ENCODE results near the gene CRYBG2.

The CRYBG2 gene

DNA sequence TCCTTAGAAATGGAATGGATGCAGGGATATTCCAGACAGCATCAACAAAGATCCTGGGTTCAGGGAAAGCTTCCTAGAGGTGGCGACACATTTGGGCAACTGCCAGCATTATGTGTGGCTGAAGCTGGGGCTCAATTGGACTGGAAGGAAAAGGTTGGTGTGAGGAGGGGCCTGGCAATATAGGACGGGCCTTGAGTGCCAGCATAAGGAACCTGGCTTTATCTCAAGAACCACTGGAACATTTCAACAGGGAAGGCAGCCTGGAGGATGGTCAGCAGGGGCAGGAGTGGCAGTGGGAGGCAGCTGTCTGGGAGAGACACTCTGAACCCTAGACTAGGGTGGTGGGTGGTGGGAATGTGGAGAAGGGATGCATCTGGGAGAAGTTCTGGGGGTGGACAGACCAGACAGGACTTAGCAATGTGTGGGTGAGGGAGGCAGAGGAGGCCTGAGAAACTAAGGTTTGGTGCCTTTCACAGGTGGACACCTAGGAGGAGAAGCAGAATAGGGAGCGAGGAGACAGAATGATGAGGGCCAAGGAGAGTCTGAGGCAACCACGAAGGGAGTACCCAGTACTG lies 70.6 kb downstream of the CRYBG2 start:
- Histone ChIP-seq H3K27ac (peak overlapping the region; percentile 77), H3K36me3 (replicated peaks) (peaks cover 30% of the 10 kb centered on the region), H3K4me3 (ENCODE audit: low read depth, low read length) (no peak overlapping the region), H3K27me3 (replicated peaks) (no peaks in the 10 kb centered on the region)
- in situ Hi-C loops (cut with HindIII; ENCODE audit: low pct_ligation_motif_present, low sequenced_read_pairs): no loop called here
- no peak for DNase-seq
- TF ChIP-seq, protein P1, sequence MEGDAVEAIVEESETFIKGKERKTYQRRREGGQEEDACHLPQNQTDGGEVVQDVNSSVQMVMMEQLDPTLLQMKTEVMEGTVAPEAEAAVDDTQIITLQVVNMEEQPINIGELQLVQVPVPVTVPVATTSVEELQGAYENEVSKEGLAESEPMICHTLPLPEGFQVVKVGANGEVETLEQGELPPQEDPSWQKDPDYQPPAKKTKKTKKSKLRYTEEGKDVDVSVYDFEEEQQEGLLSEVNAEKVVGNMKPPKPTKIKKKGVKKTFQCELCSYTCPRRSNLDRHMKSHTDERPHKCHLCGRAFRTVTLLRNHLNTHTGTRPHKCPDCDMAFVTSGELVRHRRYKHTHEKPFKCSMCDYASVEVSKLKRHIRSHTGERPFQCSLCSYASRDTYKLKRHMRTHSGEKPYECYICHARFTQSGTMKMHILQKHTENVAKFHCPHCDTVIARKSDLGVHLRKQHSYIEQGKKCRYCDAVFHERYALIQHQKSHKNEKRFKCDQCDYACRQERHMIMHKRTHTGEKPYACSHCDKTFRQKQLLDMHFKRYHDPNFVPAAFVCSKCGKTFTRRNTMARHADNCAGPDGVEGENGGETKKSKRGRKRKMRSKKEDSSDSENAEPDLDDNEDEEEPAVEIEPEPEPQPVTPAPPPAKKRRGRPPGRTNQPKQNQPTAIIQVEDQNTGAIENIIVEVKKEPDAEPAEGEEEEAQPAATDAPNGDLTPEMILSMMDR (IDR thresholded peaks at IDR 0.05; ENCODE audit: low read depth, low read length, missing control alignments): no peak

DNA sequence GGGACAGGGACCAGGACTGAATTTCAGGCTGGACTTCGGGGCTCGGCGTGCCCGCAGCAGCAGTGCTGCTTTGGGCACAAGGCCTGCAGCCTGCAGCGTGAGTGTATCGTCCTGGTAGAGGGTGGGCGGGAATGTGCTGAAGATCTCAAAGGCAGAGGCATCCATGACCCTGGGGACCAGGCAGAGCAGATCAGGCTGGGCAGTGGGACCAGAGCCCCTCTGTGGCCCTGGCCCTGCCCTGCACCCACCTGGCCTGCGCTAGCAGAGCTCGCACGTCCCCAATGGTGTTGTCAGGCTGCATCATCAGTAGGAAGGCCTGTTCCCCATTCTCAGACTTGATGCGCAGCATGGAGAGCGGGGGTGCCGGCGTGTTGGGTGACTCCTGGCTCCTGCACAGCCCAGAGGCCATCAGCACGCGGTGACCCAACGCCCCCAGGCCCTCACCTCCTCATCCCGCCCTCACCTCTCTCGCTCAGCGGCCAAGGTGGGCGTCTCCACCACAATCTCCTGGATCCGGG lies 71.5 kb downstream of the CRYBG2 start:
- TF ChIP-seq, protein P1 (IDR thresholded peaks at IDR 0.05; ENCODE audit: low read depth, low read length, missing control alignments): no peak
- H3K4me3 ChIP-seq (ENCODE audit: low read depth, low read length): peak overlapping the region; percentile 78
- no peak for DNase-seq
- in situ Hi-C loops (cut with HindIII; ENCODE audit: low pct_ligation_motif_present, low sequenced_read_pairs): no loop called here
- H3K36me3 ChIP-seq (replicated peaks): peaks cover 32% of the 10 kb centered on the region
- H3K27me3 ChIP-seq (replicated peaks): no peaks in the 10 kb centered on the region
- no peak overlapping the region for H3K27ac ChIP-seq

DNA sequence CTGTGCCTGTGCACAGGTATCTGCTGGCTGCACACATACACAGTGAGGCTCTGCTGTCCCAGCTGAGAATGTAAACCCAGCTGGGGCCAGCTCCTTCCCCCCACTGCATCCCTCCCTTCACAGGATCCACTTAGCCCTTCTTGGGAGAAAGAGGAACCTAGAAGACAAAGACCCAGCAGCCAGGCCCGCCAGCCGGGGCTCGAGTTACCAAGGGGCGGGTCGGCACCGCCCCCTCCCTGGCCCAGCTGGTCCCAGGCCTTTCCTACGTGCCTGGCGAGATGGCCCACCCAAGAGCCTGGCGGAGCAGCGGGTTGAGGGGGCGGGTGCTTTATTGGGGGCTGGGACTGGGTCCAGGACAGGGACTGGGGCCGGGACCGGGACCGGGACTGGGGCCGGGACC lies 72.0 kb downstream of the CRYBG2 start:
- Histone ChIP-seq H3K27me3 (replicated peaks) (no peaks in the 10 kb centered on the region), H3K36me3 (replicated peaks) (peaks cover 37% of the 10 kb centered on the region), H3K27ac (no peak overlapping the region), H3K4me3 (ENCODE audit: low read depth, low read length) (peak overlapping the region; percentile 78)
- no peak for DNase-seq
- in situ Hi-C loops (cut with HindIII; ENCODE audit: low pct_ligation_motif_present, low sequenced_read_pairs): no loop called here
- TF ChIP-seq, protein P1 (IDR thresholded peaks at IDR 0.05; ENCODE audit: low read depth, low read length, missing control alignments): no peak

GRCh38 chr1:26281091-26281958 lies 72.6 kb downstream of the CRYBG2 start:
- Histone ChIP-seq H3K36me3 (replicated peaks) (peaks cover 41% of the 10 kb centered on the region), H3K27me3 (replicated peaks) (no peaks in the 10 kb centered on the region), H3K27ac (no peak overlapping the region), H3K4me3 (ENCODE audit: low read depth, low read length) (peak overlapping the region; percentile 78)
- in situ Hi-C loops (cut with HindIII; ENCODE audit: low pct_ligation_motif_present, low sequenced_read_pairs): no loop called here
- TF ChIP-seq, protein P1 (IDR thresholded peaks at IDR 0.05; ENCODE audit: low read depth, low read length, missing control alignments): no peak
- DNase-seq: no peak

GRCh38 chr1:26280333-26281042 lies 73.4 kb downstream of the CRYBG2 start:
- in situ Hi-C loops (cut with HindIII; ENCODE audit: low pct_ligation_motif_present, low sequenced_read_pairs): no loop called here
- Histone ChIP-seq H3K36me3 (replicated peaks) (peaks cover 41% of the 10 kb centered on the region), H3K27ac (peak overlapping the region; percentile 87), H3K27me3 (replicated peaks) (no peaks in the 10 kb centered on the region), H3K4me3 (ENCODE audit: low read depth, low read length) (peak overlapping the region; percentile 78)
- TF ChIP-seq, protein P1 (IDR thresholded peaks at IDR 0.05; ENCODE audit: low read depth, low read length, missing control alignments): no peak
- DNase-seq: peak; percentile 34
